IPS-NIHi7 (cell line): ENCODE data around the gene NOSIP.

Experiments used
- DNase-seq: peaks from one replicate; pipeline ENCODE4 v3.0.0; 2012; ENCODE audit warnings: mixed read lengths; ENCODE audit errors: extremely low spot score

NOSIP gene

GRCh38 chr19:49573009-49573408, 7.3 kb downstream of the NOSIP start:
- DNase-seq, result no peak

DNA sequence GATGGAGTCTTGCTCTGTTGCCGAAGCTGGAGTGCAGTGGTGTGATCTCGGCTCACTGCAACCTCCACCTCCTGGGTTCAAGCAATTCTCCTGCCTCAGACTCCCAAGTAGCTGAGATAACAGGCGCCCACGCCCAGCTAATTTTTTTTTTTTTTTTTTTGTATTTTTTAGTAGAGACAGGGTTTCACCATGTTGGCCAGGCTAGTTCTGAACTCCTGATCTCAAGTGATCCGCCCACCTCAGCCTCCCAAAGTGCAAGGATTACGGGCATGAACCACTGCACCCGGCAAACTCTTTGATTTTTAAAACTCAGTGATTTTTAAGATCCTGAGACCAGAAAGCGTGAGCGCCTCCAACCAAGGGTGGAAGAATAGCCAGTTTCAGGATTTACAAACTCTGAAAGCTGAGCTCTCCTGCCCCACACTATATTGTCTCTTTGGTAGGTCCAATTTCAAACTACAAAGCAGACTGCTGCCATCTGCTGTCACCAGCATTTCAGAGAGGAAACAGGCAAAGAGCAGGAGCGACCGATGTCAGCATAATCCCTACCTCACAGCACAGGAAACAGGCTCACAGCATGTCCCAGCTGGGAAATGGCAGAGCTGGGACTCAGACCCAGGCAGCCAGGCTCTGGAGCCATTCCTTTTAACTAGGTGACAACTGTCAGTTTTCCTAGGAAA, 9.2 kb downstream of the NOSIP start:
- peak; percentile 44 for DNase-seq

- peak; percentile 87 for DNase-seq
Observed at GRCh38 chr19:49570138-49570856, 10.1 kb downstream of the NOSIP start.

DNA sequence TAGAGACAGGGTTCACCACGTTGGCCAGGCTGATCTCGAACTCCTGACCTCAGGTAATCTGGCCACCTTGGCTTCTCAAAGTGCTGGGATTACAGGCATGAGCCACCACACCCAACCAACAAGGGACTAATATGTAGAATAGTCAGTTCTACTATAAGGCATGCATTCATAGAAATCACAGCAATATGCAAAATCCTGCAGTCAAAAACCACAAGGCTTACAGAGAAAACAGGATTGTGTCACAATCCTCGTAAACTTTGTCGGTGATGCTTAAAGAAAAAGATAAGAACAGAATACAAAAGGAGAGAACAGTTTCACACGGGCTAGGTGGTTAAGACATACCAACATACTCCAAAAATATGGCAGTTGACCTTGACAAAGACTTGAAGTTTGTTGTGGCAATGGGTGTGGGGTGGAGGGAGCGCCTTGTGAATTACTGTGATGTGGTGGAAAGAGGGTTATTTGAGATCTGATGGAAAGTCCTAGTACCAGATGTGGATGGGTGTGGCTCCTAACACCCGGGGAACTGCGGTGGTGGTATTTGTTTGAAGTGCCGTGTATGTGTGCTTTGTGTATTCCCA, 12.4 kb downstream of the NOSIP start:
- no peak for DNase-seq

DNA sequence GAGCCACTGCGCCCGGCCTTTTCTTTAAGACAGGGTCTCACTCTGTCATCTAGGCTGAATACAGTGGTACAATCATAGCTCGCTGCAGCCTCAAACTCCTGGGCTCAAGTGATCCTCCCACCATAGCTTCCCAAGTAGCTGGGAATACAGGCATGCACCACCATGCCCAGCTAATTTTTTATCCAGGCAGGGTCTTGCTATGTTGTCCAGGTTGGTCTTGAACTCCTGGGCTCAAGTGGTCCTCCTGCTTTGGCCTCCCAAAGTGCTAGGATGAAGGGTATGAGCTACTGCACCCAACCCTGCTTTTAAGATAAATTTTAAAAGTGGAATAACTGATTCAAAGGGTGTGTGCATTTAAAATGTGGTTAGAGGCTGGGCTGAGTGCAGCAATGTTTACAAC, 14.1 kb downstream of the NOSIP start:
- no peak for DNase-seq

DNA sequence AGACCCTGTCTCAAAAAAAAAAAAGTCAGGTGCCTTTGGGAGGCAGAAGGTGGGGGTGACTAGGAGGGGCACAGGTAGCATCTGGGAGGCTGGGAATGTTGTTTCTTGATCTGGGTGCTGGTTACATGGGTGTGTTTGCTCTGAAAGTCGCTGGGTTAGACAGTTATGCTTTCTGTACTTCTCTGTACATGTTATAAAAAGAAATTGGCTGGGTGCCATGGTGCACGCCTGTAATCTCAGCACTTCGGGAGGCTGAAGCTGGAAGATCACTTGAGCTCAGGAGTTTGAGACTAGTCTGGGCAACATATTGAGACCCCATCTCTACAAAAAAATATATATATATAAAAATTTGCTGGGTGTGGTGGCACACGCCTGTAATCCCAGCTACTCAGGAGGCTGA, 15.1 kb downstream of the NOSIP start:
- DNase-seq, result no peak

- no peak for DNase-seq
Observed at GRCh38 chr19:49564616-49565045, 15.7 kb downstream of the NOSIP start.

DNA sequence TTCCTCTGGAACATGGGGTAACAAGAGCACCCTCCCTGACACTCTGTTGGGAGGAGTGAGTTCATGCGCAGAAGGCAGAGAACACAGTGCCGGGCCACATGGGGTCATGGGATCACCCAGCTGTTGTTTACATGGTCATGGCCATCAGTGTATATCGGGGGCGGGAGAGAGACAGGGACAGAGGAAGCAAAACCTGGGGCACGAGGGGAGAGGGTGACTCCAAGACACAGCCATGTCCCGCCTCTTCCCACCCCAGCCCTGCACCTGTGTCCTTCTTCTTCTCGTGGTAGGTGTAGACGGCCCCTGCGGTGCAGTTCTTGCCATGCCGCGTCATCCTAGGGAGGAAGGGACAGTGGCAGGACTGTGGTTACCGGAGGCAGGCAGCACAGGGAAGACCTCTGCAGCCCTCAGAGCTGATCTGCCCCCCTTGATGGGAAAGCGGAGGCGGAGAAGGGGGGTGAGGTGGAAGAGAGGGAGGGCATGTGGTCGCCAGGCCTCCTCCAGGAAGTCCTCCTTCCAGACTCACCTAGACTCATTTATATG, 19.9 kb downstream of the NOSIP start:
- no peak for DNase-seq

- no peak for DNase-seq
Observed at GRCh38 chr19:49559928-49560327, 20.4 kb downstream of the NOSIP start.

DNA sequence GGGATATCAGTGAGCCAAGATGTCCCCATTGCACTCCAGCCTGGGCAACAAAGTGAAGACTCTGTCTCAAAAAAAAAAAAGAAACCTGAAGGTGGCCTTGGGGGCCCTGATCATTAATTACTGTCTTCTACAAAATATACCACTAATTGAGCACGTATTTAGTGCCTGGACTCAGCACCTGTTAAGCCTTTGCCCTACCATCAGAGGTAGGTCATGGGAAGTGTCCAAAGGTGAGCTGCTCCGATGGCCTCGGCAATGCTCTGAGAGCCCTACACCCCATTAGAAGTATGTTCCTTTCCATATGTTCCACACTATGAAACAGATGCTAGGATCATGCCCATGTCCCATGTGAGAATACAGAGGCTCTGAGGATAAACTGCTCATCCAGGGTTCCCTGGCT, 20.9 kb downstream of the NOSIP start:
- DNase-seq, result no peak

GRCh38 chr19:49558591-49558990, 21.8 kb downstream of the NOSIP start:
- no peak for DNase-seq

DNA sequence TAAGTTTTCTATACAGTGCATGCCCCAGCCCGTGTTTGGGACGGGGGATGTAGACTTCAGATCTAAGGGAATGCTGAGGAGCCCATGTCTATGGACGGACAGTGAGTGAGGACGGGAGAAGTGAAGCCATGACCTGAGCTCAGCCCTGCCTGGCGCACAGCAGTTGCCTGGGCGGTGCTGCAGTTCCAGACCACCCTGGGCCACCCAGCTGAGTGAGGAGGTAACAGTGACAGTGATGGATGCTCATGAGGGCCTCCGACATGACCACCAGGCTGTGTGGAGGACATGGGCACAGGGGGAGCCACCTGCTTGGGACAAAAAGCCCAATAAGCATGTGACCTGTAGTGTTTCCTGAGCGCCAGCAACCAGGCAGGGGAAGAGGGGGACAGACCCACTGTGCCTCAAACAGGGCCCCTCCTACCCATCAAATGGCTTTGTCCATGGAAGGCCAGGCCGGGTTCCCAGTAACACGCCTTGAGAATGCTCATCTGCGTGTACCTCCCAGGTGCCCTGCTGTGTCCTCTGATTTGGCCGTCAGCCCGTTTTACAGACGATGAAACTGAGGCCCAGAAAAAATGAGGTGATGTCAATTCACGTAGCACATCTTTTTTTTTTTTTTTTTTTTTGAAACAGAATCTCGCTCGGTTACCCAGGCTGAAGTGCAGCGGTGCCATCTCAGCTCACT, 22.6 kb downstream of the NOSIP start:
- no peak for DNase-seq

GRCh38 chr19:49556412-49557398, 23.7 kb downstream of the NOSIP start:
- DNase-seq, result peak; percentile 80

GRCh38 chr19:49555600-49556411, 24.6 kb downstream of the NOSIP start:
- DNase-seq, result peak; percentile 94

GRCh38 chr19:49554701-49555181, 25.6 kb downstream of the NOSIP start:
- DNase-seq, result no peak

- DNase-seq, result no peak
Observed at GRCh38 chr19:49553451-49554271, 26.7 kb downstream of the NOSIP start.

DNA sequence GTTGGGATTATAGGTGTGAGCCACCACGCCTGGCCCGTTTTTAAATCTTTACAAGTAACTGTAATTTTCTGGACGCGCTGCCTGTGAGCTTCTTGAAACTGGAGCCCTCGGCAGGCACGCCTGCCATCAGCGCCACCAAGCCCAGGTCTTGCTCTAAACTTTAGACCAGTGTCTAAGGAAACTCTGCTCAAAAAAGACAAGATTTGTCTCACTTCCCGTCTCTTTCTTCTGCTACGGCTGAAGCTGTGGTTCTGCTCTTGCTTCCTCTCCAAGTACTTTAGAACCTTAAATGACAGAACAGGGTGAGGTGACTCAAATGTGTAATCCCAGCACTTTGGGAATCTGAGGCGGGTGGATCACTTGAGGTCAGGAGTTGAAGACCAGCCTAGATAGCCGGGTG, 27.6 kb downstream of the NOSIP start:
- DNase-seq, result no peak

GRCh38 chr19:49551531-49551930, 28.8 kb downstream of the NOSIP start:
- no peak for DNase-seq

- DNase-seq, result no peak
Observed at GRCh38 chr19:49549045-49549444, 31.3 kb downstream of the NOSIP start.
